ENCODE measurements around the gene GALNT10.

GALNT10 gene

GRCh38 chr5:154205441-154206117 is 15.0 kb downstream of the GALNT10 start:
- no peak overlapping the region for H3K4me3 ChIP-seq (ENCODE audit: low read depth, low read length)
- no peak overlapping the region for H3K27ac ChIP-seq (ENCODE audit: low read depth, low read length)
- H3K36me3 ChIP-seq (ENCODE audit: control insufficient read depth, insufficient read depth, low read length), result no peaks in the 10 kb centered on the region; the same call in 1 of the 2 replicates
- peaks cover 10% of the 10 kb centered on the region; the same call in 1 of the 2 replicates for H3K4me1 ChIP-seq (ENCODE audit: control insufficient read depth, insufficient read depth, low read length)
- no peaks in the 10 kb centered on the region for H3K27me3 ChIP-seq (ENCODE audit: control insufficient read depth, insufficient read depth, low read length)
- no peak overlapping the region for H3K9ac ChIP-seq (ENCODE audit: low read length)
- peaks cover 3% of the 10 kb centered on the region; the same call in 1 of the 2 replicates for H3K9me3 ChIP-seq (ENCODE audit: control insufficient read depth, insufficient read depth, low read depth, low read length)

- Histone ChIP-seq H3K27me3 (ENCODE audit: control insufficient read depth, insufficient read depth, low read length) (no peaks in the 10 kb centered on the region), H3K4me1 (ENCODE audit: control insufficient read depth, insufficient read depth, low read length) (peaks cover 10% of the 10 kb centered on the region; the same call in 1 of the 2 replicates)
Observed at GRCh38 chr5:154206311-154206710, 15.8 kb downstream of the GALNT10 start.

GRCh38 chr5:154207204-154207603 is 16.7 kb downstream of the GALNT10 start:
- H3K9me3 ChIP-seq (ENCODE audit: control insufficient read depth, insufficient read depth, low read depth, low read length), result peaks cover 3% of the 10 kb centered on the region; the same call in 1 of the 2 replicates
- H3K27ac ChIP-seq (ENCODE audit: low read depth, low read length), result no peak overlapping the region
- H3K9ac ChIP-seq (ENCODE audit: low read length), result no peak overlapping the region
- H3K36me3 ChIP-seq (ENCODE audit: control insufficient read depth, insufficient read depth, low read length), result no peaks in the 10 kb centered on the region; the same call in 1 of the 2 replicates
- no peaks in the 10 kb centered on the region for H3K27me3 ChIP-seq (ENCODE audit: control insufficient read depth, insufficient read depth, low read length)
- H3K4me1 ChIP-seq (ENCODE audit: control insufficient read depth, insufficient read depth, low read length), result peaks cover 10% of the 10 kb centered on the region; the same call in 1 of the 2 replicates
- H3K4me3 ChIP-seq (ENCODE audit: low read depth, low read length), result no peak overlapping the region

More at GRCh38 chr5:154206311-154206710, 15.8 kb downstream of the GALNT10 start:
- H3K9ac ChIP-seq (ENCODE audit: low read length), result no peak overlapping the region
- no peak overlapping the region for H3K4me3 ChIP-seq (ENCODE audit: low read depth, low read length)
- no peak overlapping the region for H3K27ac ChIP-seq (ENCODE audit: low read depth, low read length)
- H3K9me3 ChIP-seq (ENCODE audit: control insufficient read depth, insufficient read depth, low read depth, low read length), result peaks cover 3% of the 10 kb centered on the region; the same call in 1 of the 2 replicates
- no peaks in the 10 kb centered on the region; the same call in 1 of the 2 replicates for H3K36me3 ChIP-seq (ENCODE audit: control insufficient read depth, insufficient read depth, low read length)

- Histone ChIP-seq H3K36me3 (ENCODE audit: control insufficient read depth, insufficient read depth, low read length) (no peaks in the 10 kb centered on the region; the same call in 1 of the 2 replicates), H3K4me3 (ENCODE audit: low read depth, low read length) (no peak overlapping the region), H3K4me1 (ENCODE audit: control insufficient read depth, insufficient read depth, low read length) (0 out of 2 replicates have a peak, but pooled peaks cover 3% of the 10 kb centered on the region), H3K27ac (ENCODE audit: low read depth, low read length) (no peak overlapping the region), H3K27me3 (ENCODE audit: control insufficient read depth, insufficient read depth, low read length) (no peaks in the 10 kb centered on the region), H3K9ac (ENCODE audit: low read length) (no peak overlapping the region), H3K9me3 (ENCODE audit: control insufficient read depth, insufficient read depth, low read depth, low read length) (peaks cover 3% of the 10 kb centered on the region; the same call in 1 of the 2 replicates)
Observed at GRCh38 chr5:154209591-154210081, 19.1 kb downstream of the GALNT10 start.

- H3K27ac ChIP-seq (ENCODE audit: low read depth, low read length), result no peak overlapping the region
- peaks cover 3% of the 10 kb centered on the region; the same call in 1 of the 2 replicates for H3K9me3 ChIP-seq (ENCODE audit: control insufficient read depth, insufficient read depth, low read depth, low read length)
Observed at GRCh38 chr5:154210163-154210562, 19.6 kb downstream of the GALNT10 start.

GRCh38 chr5:154211641-154212390 is 21.3 kb downstream of the GALNT10 start:
- Histone ChIP-seq H3K4me3 (ENCODE audit: low read depth, low read length) (no peak overlapping the region), H3K27ac (ENCODE audit: low read depth, low read length) (no peak overlapping the region), H3K4me1 (ENCODE audit: control insufficient read depth, insufficient read depth, low read length) (no peaks in the 10 kb centered on the region), H3K36me3 (ENCODE audit: control insufficient read depth, insufficient read depth, low read length) (no peaks in the 10 kb centered on the region; the same call in 1 of the 2 replicates), H3K9ac (ENCODE audit: low read length) (no peak overlapping the region), H3K9me3 (ENCODE audit: control insufficient read depth, insufficient read depth, low read depth, low read length) (peaks cover 3% of the 10 kb centered on the region; the same call in 1 of the 2 replicates), H3K27me3 (ENCODE audit: control insufficient read depth, insufficient read depth, low read length) (no peaks in the 10 kb centered on the region)

More at GRCh38 chr5:154210163-154210562, 19.6 kb downstream of the GALNT10 start:
- Histone ChIP-seq H3K27me3 (ENCODE audit: control insufficient read depth, insufficient read depth, low read length) (no peaks in the 10 kb centered on the region), H3K4me3 (ENCODE audit: low read depth, low read length) (no peak overlapping the region), H3K36me3 (ENCODE audit: control insufficient read depth, insufficient read depth, low read length) (no peaks in the 10 kb centered on the region; the same call in 1 of the 2 replicates), H3K4me1 (ENCODE audit: control insufficient read depth, insufficient read depth, low read length) (0 out of 2 replicates have a peak, but pooled peaks cover 3% of the 10 kb centered on the region), H3K9ac (ENCODE audit: low read length) (no peak overlapping the region)

GRCh38 chr5:154213592-154213991 is 23.1 kb downstream of the GALNT10 start:
- Histone ChIP-seq H3K27me3 (ENCODE audit: control insufficient read depth, insufficient read depth, low read length) (no peaks in the 10 kb centered on the region), H3K4me1 (ENCODE audit: control insufficient read depth, insufficient read depth, low read length) (peaks cover 7% of the 10 kb centered on the region; the same call in 1 of the 2 replicates), H3K36me3 (ENCODE audit: control insufficient read depth, insufficient read depth, low read length) (no peaks in the 10 kb centered on the region; the same call in 1 of the 2 replicates), H3K9ac (ENCODE audit: low read length) (no peak overlapping the region), H3K4me3 (ENCODE audit: low read depth, low read length) (no peak overlapping the region), H3K27ac (ENCODE audit: low read depth, low read length) (no peak overlapping the region), H3K9me3 (ENCODE audit: control insufficient read depth, insufficient read depth, low read depth, low read length) (peaks cover 3% of the 10 kb centered on the region; the same call in 1 of the 2 replicates)

GRCh38 chr5:154214371-154215106 is 24.0 kb downstream of the GALNT10 start:
- no peaks in the 10 kb centered on the region for H3K27me3 ChIP-seq (ENCODE audit: control insufficient read depth, insufficient read depth, low read length)
- H3K36me3 ChIP-seq (ENCODE audit: control insufficient read depth, insufficient read depth, low read length), result no peaks in the 10 kb centered on the region
- no peak overlapping the region for H3K9ac ChIP-seq (ENCODE audit: low read length)
- no peak overlapping the region for H3K27ac ChIP-seq (ENCODE audit: low read depth, low read length)
- H3K4me1 ChIP-seq (ENCODE audit: control insufficient read depth, insufficient read depth, low read length), result peaks cover 17% of the 10 kb centered on the region
- no peak overlapping the region for H3K4me3 ChIP-seq (ENCODE audit: low read depth, low read length)
- H3K9me3 ChIP-seq (ENCODE audit: control insufficient read depth, insufficient read depth, low read depth, low read length), result no peaks in the 10 kb centered on the region

- no peak overlapping the region for H3K27ac ChIP-seq (ENCODE audit: low read depth, low read length)
- peaks cover 29% of the 10 kb centered on the region for H3K4me1 ChIP-seq (ENCODE audit: control insufficient read depth, insufficient read depth, low read length)
- H3K4me3 ChIP-seq (ENCODE audit: low read depth, low read length), result no peak overlapping the region
- no peaks in the 10 kb centered on the region for H3K36me3 ChIP-seq (ENCODE audit: control insufficient read depth, insufficient read depth, low read length)
- H3K27me3 ChIP-seq (ENCODE audit: control insufficient read depth, insufficient read depth, low read length), result no peaks in the 10 kb centered on the region
- H3K9ac ChIP-seq (ENCODE audit: low read length), result no peak overlapping the region
- H3K9me3 ChIP-seq (ENCODE audit: control insufficient read depth, insufficient read depth, low read depth, low read length), result no peaks in the 10 kb centered on the region
Observed at GRCh38 chr5:154215571-154216325, 25.2 kb downstream of the GALNT10 start.

GRCh38 chr5:154217462-154217861 is 26.9 kb downstream of the GALNT10 start:
- H3K4me1 ChIP-seq (ENCODE audit: control insufficient read depth, insufficient read depth, low read length), result peaks cover 38% of the 10 kb centered on the region
- H3K9ac ChIP-seq (ENCODE audit: low read length), result no peak overlapping the region

More at GRCh38 chr5:154217462-154217861, 26.9 kb downstream of the GALNT10 start:
- H3K36me3 ChIP-seq (ENCODE audit: control insufficient read depth, insufficient read depth, low read length), result no peaks in the 10 kb centered on the region
- no peak overlapping the region for H3K27ac ChIP-seq (ENCODE audit: low read depth, low read length)
- no peaks in the 10 kb centered on the region for H3K27me3 ChIP-seq (ENCODE audit: control insufficient read depth, insufficient read depth, low read length)
- no peaks in the 10 kb centered on the region for H3K9me3 ChIP-seq (ENCODE audit: control insufficient read depth, insufficient read depth, low read depth, low read length)
- H3K4me3 ChIP-seq (ENCODE audit: low read depth, low read length), result no peak overlapping the region
